GM18502 (cell line): ENCODE measurements around the gene CHCHD3.

Experiments used
- ATAC-seq: cut with Tn5 transposase; IDR thresholded peaks from one replicate; pipeline ENCODE4 v1.9.1; 2021; ENCODE audit warnings: mild to moderate bottlenecking; ENCODE audit not compliant: unreplicated experiment, poor library complexity

CHCHD3 gene

DNA sequence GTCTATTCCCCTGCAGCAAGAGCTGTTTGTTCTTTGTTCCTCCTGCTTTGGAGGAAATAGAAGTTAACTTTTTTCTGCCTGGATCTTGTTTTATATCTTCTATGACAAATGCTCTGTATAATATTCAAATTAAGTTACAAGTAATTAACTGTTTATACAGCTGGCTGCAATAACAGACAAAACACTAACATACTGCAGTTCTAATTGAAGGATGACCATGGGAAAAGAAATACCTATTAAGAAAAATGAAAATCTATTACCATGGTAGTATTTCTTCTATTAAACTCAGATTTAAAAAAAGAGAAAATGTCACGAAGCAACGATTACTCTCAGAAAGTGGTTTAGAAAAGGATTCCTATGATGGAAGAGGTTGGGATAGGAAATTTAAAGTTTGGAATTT lies 291.8 kb downstream of the CHCHD3 start:
- ATAC-seq, result no peak

DNA sequence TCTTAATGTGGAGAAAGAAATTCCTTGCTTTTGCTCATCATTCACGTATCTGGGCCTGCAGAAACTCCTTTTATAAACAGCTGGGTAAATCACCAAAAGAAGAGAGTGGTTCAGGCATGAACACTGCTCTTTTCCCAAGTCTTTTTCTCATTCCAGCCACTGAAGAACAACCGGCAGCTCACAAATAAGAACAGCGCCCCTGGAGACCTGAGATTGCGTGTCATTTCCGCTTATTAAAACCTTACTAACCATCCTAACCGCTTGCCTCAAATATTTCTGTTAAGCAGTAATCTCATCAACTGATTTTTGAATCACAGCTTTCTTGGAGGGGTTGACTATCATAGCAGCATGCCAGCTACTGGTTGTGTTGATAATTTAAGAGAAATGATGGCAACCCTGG lies 292.6 kb downstream of the CHCHD3 start:
- ATAC-seq, result no peak

DNA sequence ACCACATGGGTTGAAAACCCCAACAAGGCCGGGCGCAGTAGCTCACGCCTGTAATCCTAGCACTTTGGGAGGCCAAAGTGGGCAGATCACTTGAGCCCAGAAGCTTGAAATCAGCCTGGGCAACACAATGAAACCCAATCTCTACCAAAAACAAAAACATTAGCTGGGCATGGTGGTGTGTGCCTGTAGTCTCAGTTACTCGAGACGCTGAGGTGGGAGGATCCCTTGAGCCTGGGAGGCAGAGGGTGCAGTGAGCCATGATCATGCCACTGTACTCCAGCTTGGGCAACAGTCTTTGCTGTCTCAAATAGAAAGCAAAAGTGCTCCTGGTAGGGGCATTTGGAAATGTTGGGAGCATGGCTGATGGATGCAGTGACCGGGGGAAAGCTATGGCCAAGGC lies 296.0 kb downstream of the CHCHD3 start:
- no peak for ATAC-seq

DNA sequence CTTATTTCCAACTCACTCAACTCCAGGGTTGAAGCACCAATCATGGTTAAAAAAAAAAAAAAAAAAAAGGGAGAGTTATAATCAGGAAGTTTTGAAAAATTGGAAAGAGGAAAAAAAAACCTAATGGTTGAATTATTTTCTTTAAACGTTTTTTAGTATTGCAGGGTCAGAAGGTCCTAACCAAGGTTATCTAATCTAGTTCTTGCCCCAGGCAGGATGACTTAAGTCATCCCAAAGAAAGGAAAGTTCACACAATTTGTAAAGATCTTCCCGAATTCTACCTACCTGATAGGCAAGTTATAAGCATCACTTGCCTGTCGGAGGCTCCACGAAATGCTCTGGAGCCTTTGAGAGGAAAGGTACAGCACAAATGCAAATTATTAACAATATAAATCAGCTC lies 297.5 kb downstream of the CHCHD3 start:
- ATAC-seq, result no peak

DNA sequence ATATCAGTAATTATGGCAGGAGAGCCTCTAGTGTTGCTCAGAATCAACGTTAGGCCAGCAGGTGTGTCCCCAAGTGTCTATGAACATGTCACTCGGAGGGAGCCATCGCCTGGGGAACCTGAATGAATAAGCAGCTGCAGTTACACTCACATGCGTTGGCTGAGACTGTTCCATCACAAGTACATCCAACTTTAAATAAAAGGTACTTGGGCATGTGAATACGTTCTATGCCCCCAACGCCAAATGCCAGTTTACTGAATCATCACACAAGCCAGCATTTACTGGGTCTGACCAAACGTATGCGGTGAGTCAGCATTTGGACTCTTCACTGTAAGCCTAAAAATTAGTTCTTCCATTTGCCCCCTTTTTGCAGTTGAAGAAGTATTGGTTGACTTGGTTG lies 298.1 kb downstream of the CHCHD3 start:
- ATAC-seq, result no peak

DNA sequence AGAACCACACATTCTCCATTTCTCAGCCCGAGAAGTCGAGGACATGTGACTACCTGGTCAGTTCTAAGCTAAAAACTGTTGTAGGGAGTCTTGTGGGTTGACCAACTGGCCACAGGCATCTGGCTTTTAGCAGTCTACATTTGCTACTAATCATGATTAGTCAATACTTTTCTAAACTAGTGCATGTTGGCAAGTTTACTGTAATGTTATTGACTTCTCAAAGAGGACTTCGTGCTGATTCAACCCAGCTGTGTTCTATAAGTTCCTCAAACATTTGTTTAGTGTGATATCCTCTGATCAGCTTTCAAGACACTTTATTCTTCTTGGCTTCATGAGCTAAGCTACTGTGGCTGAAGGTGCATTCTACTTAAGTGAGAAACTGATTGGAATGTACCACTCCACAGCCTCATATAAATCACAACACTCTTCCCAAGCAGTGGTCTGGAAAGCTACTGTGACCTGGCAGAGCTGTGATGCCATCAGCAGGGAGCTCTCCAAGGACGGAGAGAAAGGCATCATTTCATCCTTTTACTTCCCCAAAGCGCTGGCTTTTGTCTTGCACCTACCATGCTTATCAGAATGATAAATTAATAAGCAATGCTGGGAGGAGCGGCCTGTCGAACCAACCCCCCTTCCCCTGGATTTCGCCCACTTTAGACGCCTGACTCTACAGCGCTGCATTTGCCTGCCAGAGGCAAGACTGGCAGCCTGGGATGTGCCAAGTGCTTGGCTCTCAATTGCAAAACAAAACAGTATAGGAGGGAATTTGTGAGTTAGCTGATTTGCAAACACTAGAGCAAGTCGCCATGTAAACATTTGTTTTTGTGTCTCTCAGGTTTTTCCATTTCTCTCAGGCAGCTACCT lies 298.9 kb downstream of the CHCHD3 start:
- ATAC-seq, result no peak

DNA sequence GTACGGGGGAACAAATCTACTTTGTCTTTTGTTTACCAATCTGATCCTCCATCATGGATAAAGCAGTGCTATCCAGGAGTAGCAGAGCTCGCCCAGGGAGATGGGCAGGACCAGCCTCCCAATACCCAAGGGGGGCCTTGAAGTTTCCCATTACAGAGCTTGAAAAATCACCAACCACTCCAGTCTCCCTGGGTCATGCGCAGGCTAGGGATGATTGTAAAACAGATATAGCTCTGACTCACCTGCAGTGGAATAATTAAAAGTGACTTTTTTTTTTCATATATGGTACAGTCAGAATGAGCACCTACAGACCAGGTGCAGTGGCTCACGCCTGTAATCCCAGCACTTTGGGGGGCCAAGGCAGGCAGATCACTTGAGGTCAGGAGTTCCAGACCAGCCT lies 301.1 kb downstream of the CHCHD3 start:
- ATAC-seq, result no peak

DNA sequence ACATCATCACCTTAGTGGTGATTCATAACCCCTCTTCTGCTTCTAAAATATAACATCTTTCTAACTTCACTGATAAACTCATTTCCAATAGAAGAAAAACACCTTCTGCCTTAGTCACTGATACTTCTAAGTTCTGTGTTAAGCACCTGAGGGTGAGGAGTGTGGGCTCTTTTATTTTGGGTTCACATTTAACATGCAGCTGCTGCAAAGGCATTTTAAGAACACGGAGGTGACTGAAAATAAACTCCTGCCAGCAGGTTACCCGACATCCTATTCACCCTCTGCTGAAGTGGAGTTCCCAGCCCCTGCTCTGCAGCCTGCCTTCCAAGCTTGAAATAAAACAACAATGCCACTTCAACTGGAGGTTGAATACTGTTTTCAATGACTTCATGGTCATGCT lies 302.7 kb downstream of the CHCHD3 start:
- no peak for ATAC-seq

DNA sequence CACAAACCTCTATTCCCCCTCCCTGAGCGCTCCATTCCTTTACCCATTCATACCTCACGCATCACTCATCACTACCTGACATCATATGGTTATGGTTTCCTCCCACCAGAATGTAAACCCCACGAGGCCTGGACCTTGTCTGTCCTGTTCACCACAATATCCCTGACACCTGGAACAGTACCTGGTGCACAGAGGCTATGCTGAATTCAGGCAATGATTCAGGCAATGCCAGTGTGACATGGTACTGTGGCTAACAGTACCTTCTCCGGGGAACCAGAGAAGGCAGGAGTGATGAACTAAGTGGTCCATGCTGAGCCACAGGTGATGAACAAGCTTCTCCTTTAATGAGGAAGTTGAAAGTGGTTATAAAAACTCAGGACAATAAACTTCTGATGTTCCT lies 303.1 kb downstream of the CHCHD3 start:
- no peak for ATAC-seq

DNA sequence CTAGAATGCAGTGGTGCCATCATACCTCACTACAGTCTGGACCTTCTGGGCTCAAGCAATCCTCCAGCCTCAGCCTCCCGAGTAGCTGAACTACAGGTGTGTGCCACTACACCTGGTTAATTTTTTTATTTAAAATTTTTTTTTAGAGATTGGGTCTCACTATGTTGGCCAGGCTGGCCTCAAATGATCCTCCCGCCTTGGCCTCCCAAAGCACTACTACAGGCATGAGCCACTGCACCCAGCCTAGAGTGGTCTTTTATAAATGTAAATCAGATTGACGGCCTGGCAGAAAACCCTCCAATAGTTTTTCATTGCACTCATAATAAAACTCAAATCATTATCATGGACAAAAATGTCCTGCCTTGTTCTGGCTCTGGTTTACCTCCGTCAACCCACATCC lies 303.9 kb downstream of the CHCHD3 start:
- no peak for ATAC-seq

DNA sequence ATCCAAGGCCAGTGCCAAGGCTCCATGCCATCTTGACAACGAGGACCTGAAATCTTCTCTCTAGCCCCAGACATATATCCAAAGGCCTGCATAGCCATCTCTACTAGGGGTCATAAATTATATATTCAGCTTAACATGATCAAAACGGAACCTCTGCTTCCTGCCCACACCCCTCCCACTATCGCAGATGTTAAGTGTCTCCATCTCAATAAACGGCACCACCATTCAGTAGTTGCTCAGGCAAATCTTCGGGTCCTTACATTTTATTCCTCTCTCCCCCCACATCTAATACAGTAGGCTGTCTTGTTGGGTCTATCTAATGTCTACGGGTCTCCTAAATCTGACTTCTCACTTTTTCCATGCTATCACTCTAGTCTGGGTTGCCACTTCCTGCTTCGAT lies 304.5 kb downstream of the CHCHD3 start:
- no peak for ATAC-seq

DNA sequence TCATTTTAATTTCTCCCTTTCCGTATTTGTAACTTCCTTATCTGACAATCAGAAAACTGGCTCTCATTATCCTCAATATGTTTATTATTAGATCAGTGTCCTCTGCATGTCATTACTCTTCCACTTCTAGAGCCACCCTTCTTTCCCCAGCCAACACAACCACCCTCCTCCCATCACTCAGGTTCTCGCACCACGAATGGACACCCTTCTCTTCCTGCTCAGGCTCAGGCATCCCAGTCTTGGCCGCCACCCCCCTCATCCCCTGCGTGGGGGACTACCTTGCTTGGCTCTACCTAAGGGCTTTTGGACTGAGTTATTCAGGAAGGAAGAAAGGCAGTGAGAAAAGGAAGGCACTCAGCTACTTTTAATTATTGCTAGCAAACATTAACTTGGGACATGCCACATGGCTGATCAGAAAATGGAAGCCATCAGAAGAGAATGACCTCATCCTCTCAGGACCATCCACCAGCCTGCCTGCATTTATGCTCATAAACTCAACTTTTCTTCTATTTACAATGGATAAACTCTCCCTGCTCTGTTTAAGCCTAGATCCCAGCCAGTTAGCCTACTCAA lies 305.8 kb downstream of the CHCHD3 start:
- ATAC-seq, result no peak

DNA sequence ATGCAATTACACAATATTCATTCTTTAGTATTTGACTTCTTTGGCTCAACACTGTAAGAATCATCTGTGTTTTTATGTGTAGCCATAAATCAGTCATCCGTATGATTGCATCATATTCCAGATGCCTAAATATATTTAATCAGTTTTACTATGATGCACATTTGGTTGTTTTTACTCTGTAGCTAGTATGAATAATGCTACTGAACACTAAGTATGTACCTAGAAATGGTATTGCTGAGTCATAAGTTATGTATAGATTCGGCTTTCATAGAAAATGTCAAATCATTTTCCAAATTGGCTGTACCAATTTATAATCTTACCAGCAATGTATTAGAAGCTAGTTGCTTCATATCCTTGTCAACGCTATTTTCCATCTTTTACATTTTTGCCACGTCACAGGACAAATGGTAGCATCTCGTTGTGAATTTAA lies 308.3 kb downstream of the CHCHD3 start:
- no peak for ATAC-seq

DNA sequence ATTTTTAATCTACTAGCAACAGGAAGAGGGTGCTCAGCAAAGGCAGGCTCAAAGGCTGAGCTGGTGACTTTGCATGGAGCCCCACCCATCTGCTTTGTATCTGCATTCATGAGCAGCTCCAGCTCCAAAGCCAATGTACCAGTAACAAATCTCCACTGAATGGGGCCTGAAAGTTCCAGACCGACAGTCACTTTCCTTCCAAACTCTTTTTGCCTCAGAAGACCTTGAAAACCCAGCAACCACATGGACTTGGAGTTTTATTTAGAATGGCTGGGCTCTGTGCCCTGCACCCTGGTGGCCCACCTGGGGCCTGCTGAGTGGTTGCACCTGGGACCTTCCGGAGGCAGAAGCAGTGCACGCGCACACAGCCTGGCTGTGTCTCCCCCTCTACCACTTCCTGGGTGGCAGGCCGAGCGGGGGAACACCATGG lies 310.6 kb downstream of the CHCHD3 start:
- no peak for ATAC-seq

DNA sequence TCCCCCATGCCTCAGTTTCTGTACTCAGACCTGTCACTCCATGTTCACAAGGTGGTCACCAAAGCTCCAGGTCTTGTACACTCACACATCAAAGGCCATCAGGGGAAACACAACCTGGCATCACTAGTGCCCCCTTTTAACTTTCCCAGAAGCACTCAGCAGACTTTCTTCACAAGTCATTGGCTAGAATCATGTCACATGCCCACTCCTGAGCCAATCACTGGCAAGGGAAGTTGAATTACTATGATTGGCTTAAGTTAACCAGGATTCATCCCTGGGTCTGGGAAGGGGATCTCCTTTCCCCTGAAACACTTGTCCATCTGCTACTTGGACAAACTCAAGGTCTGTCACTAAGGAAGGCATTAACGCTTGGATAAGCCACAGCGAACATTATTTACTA lies 311.8 kb downstream of the CHCHD3 start:
- no peak for ATAC-seq

DNA sequence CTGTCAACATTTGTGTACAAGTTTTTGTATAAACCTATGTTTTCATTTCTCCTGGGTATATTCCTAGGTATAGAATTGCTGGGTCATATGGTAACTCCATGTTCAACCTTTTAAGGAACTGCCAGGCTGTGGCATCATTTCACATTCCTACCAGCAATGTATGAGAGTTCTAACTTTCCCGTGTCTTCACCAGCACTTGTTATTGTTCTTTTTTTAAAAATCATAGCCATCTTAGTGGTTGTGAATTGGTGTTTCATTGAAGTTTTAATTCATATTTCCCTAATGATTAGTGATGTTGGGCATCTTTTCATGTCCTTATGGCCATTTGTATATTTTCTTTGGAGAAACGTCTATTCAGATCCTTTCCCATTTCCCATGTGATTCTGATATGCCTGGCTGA lies 312.6 kb downstream of the CHCHD3 start:
- ATAC-seq, result no peak

DNA sequence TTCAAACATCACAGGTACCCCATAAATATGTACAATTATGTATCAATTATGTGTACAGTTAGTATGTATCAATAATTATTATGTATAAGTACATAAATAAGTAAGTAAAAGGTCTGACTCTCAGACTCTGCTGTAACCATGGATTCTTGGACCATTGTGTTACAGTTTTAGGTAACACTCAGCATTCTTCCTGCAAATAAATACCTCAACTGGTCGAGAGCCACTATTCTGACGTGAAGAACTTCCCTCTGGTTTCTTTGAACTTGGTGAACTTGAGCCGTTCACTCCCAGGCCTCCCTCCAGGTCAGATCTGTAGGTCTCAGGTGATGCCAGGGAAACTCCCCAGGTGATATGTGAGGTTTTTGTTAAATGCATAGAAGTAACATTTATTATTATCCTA lies 313.8 kb downstream of the CHCHD3 start:
- no peak for ATAC-seq

DNA sequence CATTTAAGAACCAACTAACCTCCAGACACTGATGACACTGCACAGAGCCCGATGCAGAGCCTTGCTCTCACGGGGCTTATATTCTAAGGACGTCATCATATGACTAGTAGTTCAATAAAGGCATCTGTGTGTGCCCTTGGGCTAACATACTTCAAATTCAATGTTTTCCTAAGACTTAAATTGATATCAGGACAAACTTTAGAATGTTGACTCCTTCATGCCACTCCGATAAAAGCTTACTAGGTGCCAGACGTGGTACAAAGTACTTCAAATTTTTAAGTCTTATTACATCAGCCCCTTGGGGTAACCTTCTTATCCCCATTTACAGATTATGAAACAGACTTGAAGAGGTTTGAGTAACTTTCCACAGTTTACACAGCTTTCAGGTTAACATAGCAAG lies 314.5 kb downstream of the CHCHD3 start:
- ATAC-seq, result no peak

DNA sequence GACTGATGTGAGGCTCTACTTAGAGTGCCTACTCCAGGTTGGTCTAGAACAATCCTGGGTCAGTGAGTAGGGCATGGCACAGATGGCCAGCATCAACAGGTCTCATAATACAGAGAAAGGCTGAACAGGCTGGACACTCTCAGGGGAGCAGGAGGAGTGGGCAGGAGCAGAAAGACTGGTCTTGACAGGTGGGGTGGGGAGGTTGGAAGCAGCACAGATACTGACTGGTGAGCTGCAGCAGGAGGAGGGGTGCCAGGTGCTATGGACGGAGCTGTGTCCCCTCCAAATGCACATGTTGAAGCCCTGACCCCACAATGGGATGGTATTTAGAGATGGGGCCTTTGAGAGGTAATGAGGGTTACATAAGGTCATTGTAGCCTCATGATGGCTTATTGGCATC lies 315.2 kb downstream of the CHCHD3 start:
- no peak for ATAC-seq

DNA sequence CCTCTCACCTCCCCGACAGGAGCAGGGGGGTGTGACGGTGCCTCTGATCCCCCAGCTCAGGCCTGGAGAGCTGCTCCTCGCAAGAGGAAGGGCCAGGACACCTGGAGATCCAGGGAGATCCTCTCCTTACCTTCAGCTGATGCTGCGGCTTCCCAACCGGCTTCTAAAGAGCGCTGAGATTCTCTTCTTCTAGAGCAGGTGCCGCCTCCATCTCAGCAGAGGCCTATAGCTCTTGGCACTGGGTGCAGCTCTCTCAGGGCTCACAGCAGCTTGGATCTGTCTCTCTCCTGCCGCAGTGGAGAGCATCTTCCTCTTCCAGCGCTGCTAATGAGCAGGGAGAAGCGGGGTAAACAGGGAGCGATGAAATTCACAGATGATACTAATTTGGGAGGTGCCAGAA lies 316.0 kb downstream of the CHCHD3 start:
- ATAC-seq, result no peak

DNA sequence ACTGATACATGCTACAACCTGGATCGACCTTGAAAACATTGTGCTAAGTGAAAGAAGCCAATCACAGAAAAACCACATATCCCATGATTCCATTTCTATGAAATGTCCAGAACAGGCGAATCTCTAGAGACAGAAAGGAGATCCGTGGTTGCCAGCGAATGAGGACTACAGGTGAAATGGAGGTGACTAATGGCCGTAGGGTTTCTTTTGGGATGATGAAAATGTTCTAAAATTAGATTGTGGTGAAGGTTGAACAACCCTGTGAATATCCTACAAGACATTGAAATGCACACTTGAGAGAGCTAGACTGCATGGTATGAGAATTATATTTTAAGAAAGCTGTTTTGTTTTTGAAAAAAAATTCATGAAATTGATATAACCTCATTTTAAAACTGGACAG lies 317.1 kb downstream of the CHCHD3 start:
- ATAC-seq, result no peak

DNA sequence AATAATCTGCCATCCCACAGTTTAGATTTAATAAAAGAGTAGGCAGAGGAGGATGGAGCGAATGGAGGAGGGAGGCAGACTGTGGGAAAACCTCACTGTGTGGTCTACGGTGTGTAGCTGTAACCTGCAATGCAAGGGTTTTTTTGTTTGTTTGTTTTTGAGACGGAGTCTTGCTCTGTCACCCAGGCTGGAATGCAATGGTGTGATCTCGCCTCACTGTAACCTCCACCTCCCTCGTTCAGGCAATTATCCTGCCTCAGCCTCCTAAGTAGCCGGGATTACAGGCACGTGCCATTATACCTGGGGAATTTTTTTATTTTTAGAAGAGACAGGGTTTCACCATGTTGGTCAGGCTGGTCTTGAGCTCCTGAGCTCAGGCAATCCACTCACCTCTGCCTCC lies 321.0 kb downstream of the CHCHD3 start:
- ATAC-seq, result no peak
